Mammary epithelial cell (primary cell): ENCODE results near the gene NPHP4.

Experiments
- CTCF ChIP-seq, 2 donors: IDR thresholded peaks in 1 of 2; conservative IDR thresholded peaks in 1 of 2; 2 replicates each; pipeline ENCODE4 v1.5.1; 2011 to 2012; ENCODE audit warnings: inconsistent platforms in 2 of 2, low read length in 2 of 2, mild to moderate bottlenecking in 2 of 2, control low read depth in 1 of 2, low read depth in 1 of 2; ENCODE audit not compliant: insufficient read depth in 1 of 2; ENCODE audit errors: extremely low read depth in 1 of 2
- EZH2 ChIP-seq: IDR thresholded peaks from 2 replicates; pipeline ENCODE4 v1.6.1; 2012; ENCODE audit warnings: low read length, inconsistent platforms, borderline replicate concordance

DNA sequence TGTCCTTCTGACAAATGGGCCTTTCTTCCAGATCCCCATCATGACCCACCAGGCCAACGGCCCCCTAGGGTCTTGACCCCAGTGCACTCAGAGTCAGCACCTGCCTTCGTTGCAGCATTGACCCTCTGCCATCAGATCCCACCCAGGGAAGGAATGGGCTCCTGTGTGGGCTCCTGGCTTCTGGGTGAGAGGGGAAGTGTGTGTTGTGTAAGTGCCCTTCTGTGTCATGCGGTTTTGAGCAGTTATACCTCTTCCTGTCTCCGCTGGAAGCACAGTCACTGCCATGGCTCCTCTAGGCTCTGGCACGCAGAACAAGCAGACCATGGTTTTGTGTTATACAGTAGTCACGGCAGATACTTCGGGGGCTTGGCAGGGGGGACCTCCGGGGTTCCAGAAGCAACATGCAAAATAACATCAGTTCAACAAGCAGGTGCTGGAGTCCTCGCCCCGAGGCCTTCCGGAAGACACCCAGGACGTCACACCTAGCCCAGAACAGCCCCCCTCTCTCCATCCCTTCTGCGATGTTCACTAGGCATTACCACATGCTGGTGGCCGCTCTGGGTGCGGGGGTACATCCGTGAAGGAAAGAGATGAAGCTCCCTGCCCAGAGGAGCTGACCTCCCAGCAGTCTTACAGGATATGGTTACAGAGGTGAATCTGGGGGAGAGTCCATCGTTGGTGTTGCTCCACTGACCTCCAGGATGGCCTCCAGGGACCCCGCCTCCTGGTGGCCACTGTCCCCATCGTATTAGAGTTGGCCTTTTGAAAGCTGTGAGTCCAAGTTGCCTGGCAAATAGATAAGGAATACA lies 36.0 kb upstream of the NPHP4 start:
- TF ChIP-seq CTCF (conservative IDR thresholded peaks at IDR 0.05 in 1 of 2, IDR thresholded peaks at IDR 0.05 in 1 of 2; ENCODE audit: extremely low read depth in 1 of 2, insufficient read depth in 1 of 2, low read depth in 1 of 2, low read length in 2 of 2) (no peak), EZH2 (no peak)
